GM08714 (cell line): Measurements from ENCODE around the gene IGFBP3.
A peak's percentile ranks its signal among the peaks of the same experiment; 100 is the strongest.

ENCODE experiments used
- H3K4me3 ChIP-seq: fragments of 200-500 bp; sonication (Bioruptor generic); 2 replicates; pipeline ENCODE4 v1.5.1; 2014; ENCODE audit warnings: mild to moderate bottlenecking, low read length, inconsistent platforms
- ZNF274 ChIP-seq: IDR thresholded peaks from 2 replicates; pipeline ENCODE4 v1.6.1; 2012; ENCODE audit warnings: mild to moderate bottlenecking, low read depth, low read length

IGFBP3 gene

DNA sequence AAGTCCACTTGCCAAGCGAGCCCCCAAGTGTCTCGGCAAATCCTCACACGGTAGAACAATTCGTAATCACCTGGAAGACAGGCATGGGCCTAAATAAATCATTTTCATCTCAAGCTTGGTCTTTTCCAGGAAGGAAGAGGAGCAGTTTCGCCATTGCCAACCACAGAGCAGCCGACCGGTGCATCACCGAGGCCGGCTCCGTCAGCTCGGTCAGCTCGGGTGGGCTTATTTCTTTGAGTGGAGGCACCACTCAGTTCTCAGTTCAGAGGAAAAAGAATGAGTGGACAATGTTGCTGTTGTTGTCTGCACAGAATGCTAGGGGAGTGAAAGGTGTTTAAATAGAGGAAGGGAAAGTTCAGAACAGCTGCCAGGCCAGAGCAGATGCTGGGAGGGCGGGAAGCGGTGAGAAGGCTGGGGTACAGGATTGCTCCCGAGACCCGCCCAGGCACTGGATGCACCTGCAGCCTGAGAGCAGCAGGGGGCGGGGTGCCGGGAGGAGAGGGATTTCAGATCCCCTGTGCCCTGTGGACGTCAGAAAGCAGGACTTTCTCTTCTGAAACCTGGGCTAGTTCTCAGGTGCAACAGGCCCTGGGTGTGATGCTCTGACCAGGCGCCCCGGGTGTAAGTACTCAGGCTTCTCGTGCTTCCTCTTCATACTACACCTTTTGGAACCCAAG lies 17.7 kb upstream of the IGFBP3 start:
- TF ChIP-seq ZNF274 = no peak
- H3K4me3 ChIP-seq = no peak overlapping the region

DNA sequence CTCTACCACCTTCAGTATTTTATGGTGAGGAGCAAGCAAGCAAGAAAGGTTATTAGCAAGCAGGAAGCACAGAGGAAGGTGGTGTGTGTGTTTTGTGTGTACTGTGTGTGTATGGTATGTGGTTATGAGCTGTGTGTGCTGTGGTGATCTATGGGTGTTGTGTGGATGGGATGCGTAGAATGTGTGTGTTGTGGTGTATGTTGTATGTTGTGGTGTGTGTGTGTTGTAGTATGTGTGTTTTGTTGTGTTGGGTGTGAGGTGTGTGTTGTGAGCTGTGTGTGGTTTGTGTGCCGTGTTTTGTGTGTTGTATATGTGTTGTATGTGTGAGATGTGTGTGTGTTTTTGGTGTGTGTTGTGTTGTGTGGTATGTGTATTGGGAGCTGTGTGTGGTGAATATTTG lies 16.8 kb upstream of the IGFBP3 start:
- no peak for TF ChIP-seq ZNF274
- H3K4me3 ChIP-seq = no peak overlapping the region

DNA sequence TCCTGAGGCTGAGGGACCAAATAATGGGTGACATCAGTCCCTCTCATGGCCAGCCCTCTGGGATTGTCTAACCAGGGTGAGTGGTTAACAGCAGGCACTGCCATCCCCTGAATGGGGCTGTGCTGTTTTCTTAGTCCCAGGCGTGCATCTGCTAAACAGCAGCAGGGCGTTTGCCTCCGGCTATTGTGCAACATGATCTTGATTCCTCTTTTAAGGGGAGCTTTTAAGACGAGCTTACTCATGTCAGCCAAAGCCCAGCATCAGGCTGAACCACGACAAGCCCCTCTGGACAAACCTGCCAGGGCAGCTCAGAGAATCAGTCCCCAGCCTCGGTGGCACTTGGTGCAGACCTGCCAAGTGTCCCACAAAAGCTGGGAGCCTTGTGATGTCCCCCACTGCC lies 16.2 kb upstream of the IGFBP3 start:
- TF ChIP-seq ZNF274 = no peak
- no peak overlapping the region for H3K4me3 ChIP-seq

DNA sequence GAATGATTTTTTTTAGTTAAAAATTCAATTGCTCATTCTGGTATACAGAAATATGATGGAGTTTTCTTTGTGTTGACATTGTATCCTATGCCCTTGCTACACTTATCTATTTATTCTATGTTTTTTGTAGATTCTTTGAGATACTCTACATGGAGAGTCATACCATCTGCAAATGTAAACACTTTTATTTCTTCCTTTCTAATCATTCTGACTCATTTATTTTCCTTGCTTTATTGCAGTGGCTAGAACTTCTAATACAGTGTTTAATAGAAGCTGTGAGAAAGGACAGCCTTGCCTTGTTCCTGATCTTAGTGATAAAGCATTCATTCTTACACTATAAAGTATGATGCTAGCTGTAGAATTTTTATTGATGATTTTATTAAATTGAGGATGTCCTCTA lies 9.9 kb upstream of the IGFBP3 start:
- TF ChIP-seq ZNF274 = no peak
- H3K4me3 ChIP-seq = no peak overlapping the region

DNA sequence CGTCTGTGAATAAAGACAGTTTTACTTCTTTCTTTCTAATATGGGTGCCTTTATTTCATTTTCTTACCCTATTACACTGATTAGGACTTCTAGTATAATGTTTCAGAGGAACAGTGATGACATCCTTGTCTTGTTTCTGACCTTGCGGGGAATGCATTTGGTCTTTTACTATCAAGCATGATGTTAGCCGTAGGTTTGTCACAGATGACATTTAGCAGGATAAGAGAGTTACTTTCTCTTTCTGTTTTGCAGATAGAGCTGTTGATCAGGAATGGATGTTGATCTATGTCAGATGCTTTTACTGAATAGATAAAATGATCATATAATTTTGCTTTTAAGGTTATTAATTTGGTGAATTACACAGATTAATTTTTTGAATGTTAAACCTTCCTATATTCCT lies 6.6 kb upstream of the IGFBP3 start:
- no peak for TF ChIP-seq ZNF274
- no peak overlapping the region for H3K4me3 ChIP-seq

DNA sequence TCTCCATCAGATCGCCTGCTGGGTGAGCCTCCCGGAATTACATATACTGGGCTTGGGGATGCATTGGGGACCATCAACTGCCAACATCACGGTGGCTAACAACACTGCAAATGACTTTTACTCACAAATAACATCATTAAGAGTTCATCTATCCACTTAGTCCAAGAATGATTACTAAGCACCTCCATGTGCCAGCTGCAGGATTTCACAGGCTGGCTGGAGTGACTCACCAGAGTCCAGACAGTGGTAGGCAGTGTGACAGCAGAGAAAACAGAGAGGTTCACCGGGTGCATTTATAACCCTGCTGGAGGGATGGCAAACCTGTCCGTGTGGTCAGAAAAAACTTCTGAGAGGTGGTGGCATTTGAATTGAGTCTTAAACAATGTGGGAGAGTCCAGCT lies 3.2 kb upstream of the IGFBP3 start:
- no peak overlapping the region for H3K4me3 ChIP-seq
- no peak for TF ChIP-seq ZNF274

DNA sequence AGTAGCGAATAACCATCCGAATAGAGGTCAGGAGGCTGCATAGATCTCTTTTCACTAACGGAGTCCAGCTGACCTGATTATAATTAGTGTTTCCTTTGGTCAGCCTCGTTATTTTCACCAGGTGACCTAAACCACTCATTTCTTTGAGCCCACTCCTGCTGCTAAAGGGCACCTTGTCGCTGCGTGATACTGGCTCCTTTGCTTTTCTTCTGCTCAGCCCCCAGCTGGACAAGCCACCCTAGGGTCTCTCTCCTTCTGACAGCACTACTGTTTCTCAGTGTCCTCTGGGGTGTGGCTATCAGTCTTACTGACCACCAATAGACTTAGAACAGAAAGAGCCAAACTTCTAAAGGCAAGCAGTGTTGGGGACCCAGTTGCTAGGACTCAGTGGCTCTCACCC lies 2.7 kb upstream of the IGFBP3 start:
- no peak for TF ChIP-seq ZNF274
- no peak overlapping the region for H3K4me3 ChIP-seq

DNA sequence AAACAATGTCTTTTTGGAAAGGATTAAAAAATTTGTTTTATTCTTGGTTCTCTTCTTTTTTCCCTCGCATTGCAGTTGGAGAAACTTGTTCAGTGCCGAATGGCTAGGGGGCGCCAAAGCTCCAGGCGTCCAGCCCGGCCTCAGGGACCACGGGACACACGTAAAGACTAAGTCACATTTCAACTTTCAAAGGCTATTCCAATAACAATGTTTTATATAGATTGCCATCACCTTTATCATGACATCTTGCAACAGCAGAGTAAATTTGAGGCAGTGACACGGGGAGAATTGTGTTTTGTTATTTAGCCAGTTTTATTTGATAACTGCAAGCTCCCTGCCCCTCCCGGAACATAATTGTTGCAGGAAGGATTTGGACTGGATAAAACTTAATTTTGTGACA lies 2.2 kb upstream of the IGFBP3 start:
- no peak for TF ChIP-seq ZNF274
- H3K4me3 ChIP-seq = no peak overlapping the region

DNA sequence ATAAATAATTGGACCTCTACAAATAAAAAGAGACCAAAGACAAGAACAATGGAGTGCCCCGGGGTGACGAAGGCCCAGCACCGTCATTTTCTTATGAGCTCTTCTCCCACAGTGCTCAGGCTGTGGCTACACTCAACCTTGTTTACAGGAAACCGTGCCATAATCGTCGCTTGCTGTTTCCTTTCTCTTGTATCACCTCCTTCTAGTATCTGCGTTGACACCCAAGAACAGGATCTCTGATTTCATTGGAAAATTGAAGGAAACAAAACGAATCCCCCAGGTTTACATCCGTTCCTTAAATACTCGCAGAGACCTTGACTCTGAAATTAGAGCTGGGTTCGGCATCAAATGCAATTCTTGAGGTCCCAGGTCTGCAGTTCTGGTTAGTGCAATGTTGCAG lies 1.7 kb upstream of the IGFBP3 start:
- TF ChIP-seq ZNF274 = no peak
- peak overlapping the region; percentile 17; the same call in 1 of the 2 replicates for H3K4me3 ChIP-seq

DNA sequence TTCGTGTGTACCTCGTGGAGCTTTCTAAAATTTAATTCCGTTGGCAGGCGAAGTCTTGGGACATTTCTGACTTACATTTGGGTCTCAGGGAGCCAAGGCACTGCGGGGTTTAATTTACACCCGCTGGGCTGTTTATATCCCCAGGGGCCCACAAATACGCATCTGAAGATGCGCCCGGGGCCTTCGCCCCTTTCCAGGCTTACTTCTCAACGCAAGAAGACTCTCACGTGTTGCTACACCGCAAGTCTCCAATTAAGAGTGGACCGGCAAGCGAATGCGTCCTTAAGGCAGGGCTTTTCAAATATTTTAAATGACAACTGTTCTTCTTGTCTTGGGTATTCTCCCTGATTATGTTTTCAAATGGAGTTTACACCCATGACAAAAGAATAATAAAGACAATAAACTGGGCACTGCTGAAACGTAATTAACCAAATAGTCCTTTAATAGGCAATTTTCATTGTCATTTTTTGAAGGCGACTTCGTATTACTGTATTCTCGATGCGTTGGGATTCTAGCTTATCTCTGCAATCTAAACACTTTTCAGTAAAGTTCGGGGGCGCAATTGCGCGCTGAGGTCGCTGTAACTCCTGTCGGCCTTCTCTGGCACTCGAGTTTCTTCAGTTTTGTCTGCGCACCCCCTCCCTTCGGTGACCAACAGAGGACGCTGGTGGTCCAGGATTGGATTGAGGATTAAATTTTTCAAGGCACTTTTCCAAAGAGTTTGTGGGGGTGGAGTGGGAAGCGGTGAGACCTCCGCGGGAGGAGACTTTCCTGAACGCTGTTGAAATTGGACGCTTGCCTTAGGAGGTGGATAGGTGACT lies 837 bp upstream of the IGFBP3 start:
- H3K4me3 ChIP-seq = no peak overlapping the region

DNA sequence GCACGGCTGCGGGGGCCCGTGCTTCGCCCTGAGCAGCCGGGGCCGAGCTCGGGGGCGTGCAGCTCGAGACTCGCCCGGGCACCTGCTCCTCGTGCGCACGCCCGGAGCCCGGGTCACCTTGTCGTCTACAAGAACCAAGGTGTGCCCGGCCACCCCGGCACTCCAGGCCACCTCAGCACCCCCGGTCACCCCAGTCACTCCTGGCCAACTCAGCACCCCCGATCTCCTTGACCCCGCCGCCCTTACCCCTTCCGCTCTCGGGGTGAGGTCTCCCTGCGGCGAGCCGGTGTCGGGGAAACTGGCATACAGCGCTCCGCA lies 268 bp upstream of the IGFBP3 start:
- H3K4me3 ChIP-seq = no peak overlapping the region
- TF ChIP-seq ZNF274 = no peak

More for the DNA sequence above, 837 bp upstream of the IGFBP3 start:
- no peak for TF ChIP-seq ZNF274

DNA sequence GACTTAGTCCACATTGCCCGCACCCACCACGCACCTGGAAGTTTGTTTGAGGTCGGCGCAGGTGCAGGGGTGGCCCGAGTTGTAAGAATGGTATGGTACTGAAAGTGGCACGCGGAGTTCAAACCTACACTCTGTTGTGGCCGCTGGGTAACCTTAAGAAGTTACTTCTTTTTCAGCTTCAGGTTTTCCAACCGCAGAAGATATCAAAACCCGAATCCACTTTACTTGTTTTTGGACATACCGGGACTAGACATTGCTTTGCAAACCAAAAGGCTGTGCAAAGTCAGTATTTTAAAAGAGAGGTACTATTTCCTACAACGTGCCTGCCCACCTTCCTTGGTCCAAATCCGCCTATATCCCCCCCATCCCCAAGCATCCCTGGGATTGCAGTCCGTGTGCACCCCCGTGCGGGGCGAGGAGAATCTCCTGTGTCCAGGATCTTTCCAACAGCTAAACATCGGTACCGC lies 1.0 kb downstream of the IGFBP3 start:
- no peak for TF ChIP-seq ZNF274
- no peak overlapping the region for H3K4me3 ChIP-seq

DNA sequence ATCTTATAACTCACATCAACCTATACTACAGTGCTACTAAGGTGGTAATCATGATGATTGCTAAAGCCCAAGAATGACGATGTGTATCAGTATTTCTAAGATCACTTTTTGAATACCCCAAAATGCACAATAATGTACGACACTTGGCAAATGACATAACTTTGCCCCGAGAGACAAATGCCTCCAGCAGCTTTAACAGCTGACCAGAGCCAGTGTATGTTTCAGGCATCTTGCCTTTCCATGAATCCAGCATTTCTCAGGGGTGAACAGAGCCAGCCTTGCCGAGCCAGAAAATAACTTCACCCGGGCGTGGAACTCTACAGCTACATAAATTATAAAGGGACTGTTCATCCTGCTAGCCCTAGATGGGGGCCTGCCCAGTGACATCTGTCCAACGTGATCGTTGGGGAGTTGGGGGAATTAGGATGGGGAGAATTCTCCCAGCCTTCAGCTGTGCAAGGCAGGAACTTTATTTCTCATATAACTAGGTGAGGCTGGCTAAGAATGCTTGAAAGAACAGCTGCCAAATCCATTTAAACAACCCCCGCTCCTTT lies 1.8 kb downstream of the IGFBP3 start:
- no peak for TF ChIP-seq ZNF274
- H3K4me3 ChIP-seq = no peak overlapping the region

DNA sequence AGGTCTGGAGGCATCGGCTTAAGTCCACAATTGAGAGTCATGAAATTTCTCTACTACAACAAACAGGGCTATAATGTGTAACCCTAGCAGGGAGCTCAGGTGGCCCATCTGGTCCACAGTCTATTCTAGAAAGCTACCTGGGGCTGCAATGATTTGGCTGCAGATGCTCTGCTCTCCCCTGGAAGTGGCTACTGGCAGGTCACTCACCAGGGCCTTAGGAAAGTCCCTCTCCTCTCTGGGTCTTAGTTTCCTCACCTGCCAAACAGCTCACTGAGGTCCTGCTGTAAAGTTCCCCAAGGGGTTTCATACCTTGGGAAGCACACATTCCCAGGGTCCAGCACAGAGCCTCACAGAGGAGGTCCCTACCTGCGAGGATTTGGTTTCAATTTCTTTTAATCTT lies 2.5 kb downstream of the IGFBP3 start:
- H3K4me3 ChIP-seq = no peak overlapping the region
- no peak for TF ChIP-seq ZNF274

DNA sequence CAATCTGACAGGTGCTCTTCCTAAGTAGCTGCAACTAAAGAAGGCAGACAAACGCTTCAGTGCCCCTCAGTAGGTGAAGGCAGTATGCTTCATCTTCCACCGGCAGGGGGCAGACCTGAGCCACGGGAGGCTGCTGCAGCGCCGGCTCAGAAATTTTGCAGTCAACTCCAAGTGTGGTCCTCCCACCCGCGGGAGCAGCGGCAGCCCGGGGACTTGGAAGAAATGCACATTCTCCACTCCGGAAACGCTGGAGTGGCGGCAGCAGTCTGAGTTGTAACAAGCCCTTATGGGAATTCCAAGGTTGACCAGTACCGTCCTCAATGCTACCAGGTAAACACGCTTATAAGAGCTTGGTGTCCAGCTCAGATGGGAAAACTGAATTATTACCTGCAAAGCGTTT lies 3.4 kb downstream of the IGFBP3 start:
- TF ChIP-seq ZNF274 = no peak
- H3K4me3 ChIP-seq = no peak overlapping the region

DNA sequence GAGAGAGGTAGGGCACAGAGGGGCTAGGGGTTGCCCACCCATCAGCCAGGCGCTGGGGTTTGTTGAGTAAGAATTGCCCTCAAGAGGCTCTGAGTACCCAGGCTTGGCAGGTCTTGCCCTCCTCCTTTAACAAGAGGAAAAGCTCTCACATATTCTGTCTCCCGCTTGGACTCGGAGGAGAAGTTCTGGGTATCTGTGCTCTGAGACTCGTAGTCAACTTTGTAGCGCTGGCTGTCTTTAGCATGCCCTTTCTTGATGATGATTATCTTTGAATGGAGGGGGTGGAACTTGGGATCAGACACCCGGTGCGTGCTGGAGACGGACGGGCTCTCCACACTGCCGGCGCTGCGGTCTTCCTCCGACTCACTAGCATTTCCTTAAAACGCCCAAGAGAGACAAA lies 4.0 kb downstream of the IGFBP3 start:
- TF ChIP-seq ZNF274 = no peak
- no peak overlapping the region for H3K4me3 ChIP-seq
